WTC11 (cell line): ENCODE results near the gene MAN1B1. TPM values are rescaled to one million over a fixed set of nuclear protein-coding genes. Genes with fewer than 3 reads are reported as not detected.
A peak's percentile ranks its signal among the peaks of the same experiment; 100 is the strongest.

Source experiments
- ATAC-seq: fragments of 200-7000 bp; cut with Tn5 transposase; 2 replicates; pipeline ENCODE4 v1.10.0; 2021; ENCODE audit warnings: mild to moderate bottlenecking, moderate library complexity
- CTCF ChIA-PET: fragments of 300-600 bp; sonication (Branson Sonifier 250); formaldehyde crosslinking; loops from one replicate; lab custom pipeline; 2021; ENCODE audit warnings: antibody characterized with exemption; lab: Charles Lee
- POLR2A ChIA-PET: fragments of 350-600 bp; sonication (Branson Sonifier 250); formaldehyde crosslinking; loops from one replicate; lab custom pipeline; 2021; ENCODE audit warnings: antibody characterized with exemption; lab: Charles Lee
- DNase-seq: peaks from one replicate; pipeline ENCODE4 v3.0.0; 2021; ENCODE audit warnings: low spot score
- H3K27ac Mint-ChIP-seq: 2 replicates; pipeline ENCODE4 v1.8.0; 2021; ENCODE audit warnings: mixed read lengths
- H3K27me3 Mint-ChIP-seq: 2 replicates; pipeline ENCODE4 v1.8.0; 2021; ENCODE audit warnings: low read depth, mild to moderate bottlenecking, moderate library complexity, mixed read lengths
- H3K36me3 Mint-ChIP-seq: 2 replicates; pipeline ENCODE4 v1.8.0; 2021; ENCODE audit warnings: mixed read lengths
- H3K4me1 Mint-ChIP-seq: 2 replicates; pipeline ENCODE4 v1.8.0; 2022; ENCODE audit warnings: mixed read lengths
- H3K4me3 Mint-ChIP-seq: 2 replicates; pipeline ENCODE4 v1.8.0; 2021; ENCODE audit warnings: mild to moderate bottlenecking, moderate library complexity, mixed read lengths
- H3K9me3 Mint-ChIP-seq: 2 replicates; pipeline ENCODE4 v1.8.0; 2021; ENCODE audit warnings: mixed read lengths
- E2F4 ChIP-seq: sonication (generic); formaldehyde crosslinking; IDR thresholded peaks from 2 replicates; pipeline ENCODE4 v1.8.1; 2022; ENCODE audit warnings: low read depth, mild to moderate bottlenecking, moderate library complexity, missing genetic modification reagents, borderline replicate concordance
- NR3C1 ChIP-seq: sonication (generic); formaldehyde crosslinking; conservative IDR thresholded peaks from 2 replicates; pipeline ENCODE4 v1.8.1; 2023; ENCODE audit warnings: low read depth, mild to moderate bottlenecking, missing genetic modification reagents
- SP1 ChIP-seq: sonication (generic); formaldehyde crosslinking; conservative IDR thresholded peaks from 2 replicates; pipeline ENCODE4 v1.8.1; 2022; ENCODE audit warnings: missing genetic modification reagents
- TP53 ChIP-seq: sonication (generic); formaldehyde crosslinking; IDR thresholded peaks from 2 replicates; pipeline ENCODE4 v1.8.1; 2023; ENCODE audit warnings: mild to moderate bottlenecking, missing genetic modification reagents
- USF2 ChIP-seq: sonication (generic); formaldehyde crosslinking; IDR thresholded peaks from 2 replicates; pipeline ENCODE4 v1.8.1; 2023; ENCODE audit warnings: mild to moderate bottlenecking, missing genetic modification reagents, moderate library complexity
- ZNF281 ChIP-seq: sonication (generic); formaldehyde crosslinking; IDR thresholded peaks from 2 replicates; pipeline ENCODE4 v1.8.0; 2023; ENCODE audit warnings: mild to moderate bottlenecking, missing genetic modification reagents
- total RNA-seq: library from RNA; stranded (reverse); gene quantifications from 3 replicates; pipeline ENCODE4 v1.2.3, GENCODE V29; 2021
- TF ChIP-seq, protein P1 (sequence below): sonication (generic); formaldehyde crosslinking; conservative IDR thresholded peaks from 2 replicates; pipeline ENCODE4 v1.8.1; 2022; ENCODE audit warnings: mild to moderate bottlenecking, missing genetic modification reagents

MAN1B1 gene
- total RNA-seq, 1 experiment from 2014 or later = 57.1 TPM

DNA sequence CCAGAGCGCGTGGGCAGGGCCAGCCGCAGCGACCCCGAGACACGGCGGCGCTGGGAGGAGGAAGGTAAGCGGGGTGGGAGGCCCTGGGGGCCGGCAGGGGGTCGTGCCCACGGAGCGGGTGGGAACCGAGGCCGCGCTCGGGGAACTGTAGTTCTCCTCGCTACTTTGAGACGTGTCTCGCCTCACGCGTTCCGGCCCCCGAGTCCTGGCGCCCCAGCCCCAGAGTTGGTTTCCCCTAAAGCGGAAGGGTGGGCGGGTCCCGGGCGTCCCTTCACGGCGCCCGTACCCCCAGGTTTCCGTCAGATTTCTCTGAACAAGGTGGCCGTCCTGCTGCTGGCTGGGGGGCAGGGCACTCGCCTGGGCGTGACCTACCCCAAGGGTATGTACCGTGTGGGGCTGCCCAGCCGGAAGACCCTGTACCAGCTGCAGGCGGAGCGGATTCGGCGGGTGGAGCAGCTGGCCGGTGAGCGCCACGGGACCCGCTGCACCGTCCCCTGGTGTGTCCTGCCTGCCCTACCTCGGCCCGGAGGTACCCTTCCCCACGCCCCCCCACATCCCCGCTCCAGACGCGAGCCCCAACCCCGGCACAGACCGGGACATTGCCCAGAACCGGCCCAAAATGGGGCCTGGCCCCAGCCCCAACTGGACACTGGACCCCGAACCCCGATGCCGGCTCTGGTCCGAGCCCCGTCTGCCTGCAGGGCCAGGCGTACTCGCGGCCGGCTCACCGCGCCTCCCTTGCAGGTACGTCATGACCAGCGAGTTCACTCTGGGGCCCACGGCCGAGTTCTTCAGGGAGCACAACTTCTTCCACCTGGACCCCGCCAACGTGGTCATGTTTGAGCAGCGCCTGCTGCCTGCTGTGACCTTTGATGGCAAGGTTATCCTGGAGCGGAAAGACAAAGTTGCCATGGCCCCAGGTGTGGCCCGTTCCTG lies 8.8 kb upstream of the MAN1B1 start:
- 0 out of 2 replicates have a peak, but pooled peaks have one; percentile 4 for ATAC-seq
- H3K27me3 Mint-ChIP-seq = peaks cover 36% of the 10 kb centered on the region
- TF ChIP-seq SP1 (CRISPR knock-in tag) = 0 out of 2 replicates have a peak, but pooled peaks have one; percentile 34
- no peak for TF ChIP-seq NR3C1 (CRISPR knock-in tag)
- 0 out of 2 replicates have a peak, but pooled peaks have one; percentile 16 for TF ChIP-seq USF2 (CRISPR knock-in tag)
- 0 out of 2 replicates have a peak, but pooled peaks have one; percentile 37 for TF ChIP-seq TP53
- TF ChIP-seq, all 79 proteins: peak for 3
- POLR2A ChIA-PET = interaction anchor here (1.0 kb wide), 1 partner anchor 8 kb away, joined by 6 read pairs; the partner anchor contains the start of gene MAN1B1
- DNase-seq = peak; percentile 34
- H3K36me3 Mint-ChIP-seq = no peaks in the 10 kb centered on the region
- no peak overlapping the region for H3K27ac Mint-ChIP-seq
- no peaks in the 10 kb centered on the region for H3K9me3 Mint-ChIP-seq
- CTCF ChIA-PET = interaction anchor here (0.6 to 4.3 kb wide), 11 partner anchors 9 to 159 kb away, joined by 3 to 69 read pairs (median 13); partner anchors contain the start of genes MAN1B1, NPDC1 and SAPCD2
- peaks cover 16% of the 10 kb centered on the region for H3K4me1 Mint-ChIP-seq
- H3K4me3 Mint-ChIP-seq = peak overlapping the region; percentile 69

GRCh38 chr9:137078701-137079400 lies 7.9 kb upstream of the MAN1B1 start:
- peak; percentile 43 for ATAC-seq
- peaks cover 36% of the 10 kb centered on the region for H3K27me3 Mint-ChIP-seq
- H3K4me1 Mint-ChIP-seq = peaks cover 16% of the 10 kb centered on the region
- peak overlapping the region; percentile 69 for H3K4me3 Mint-ChIP-seq
- H3K36me3 Mint-ChIP-seq = no peaks in the 10 kb centered on the region
- no peaks in the 10 kb centered on the region for H3K9me3 Mint-ChIP-seq
- CTCF ChIA-PET = interaction anchor here (0.6 to 4.3 kb wide), 6 partner anchors 10 to 158 kb away, joined by 3 to 69 read pairs (median 5); partner anchors contain the start of genes NPDC1 and SAPCD2
- POLR2A ChIA-PET = no interaction called here
- DNase-seq = peak; percentile 58
- no peak overlapping the region for H3K27ac Mint-ChIP-seq
- no peak for TF ChIP-seq ZNF281 (CRISPR knock-in tag)
- no peak for TF ChIP-seq E2F4 (CRISPR knock-in tag)
- 0 out of 2 replicates have a peak, but pooled peaks have one; percentile 7 for TF ChIP-seq USF2 (CRISPR knock-in tag)

DNA sequence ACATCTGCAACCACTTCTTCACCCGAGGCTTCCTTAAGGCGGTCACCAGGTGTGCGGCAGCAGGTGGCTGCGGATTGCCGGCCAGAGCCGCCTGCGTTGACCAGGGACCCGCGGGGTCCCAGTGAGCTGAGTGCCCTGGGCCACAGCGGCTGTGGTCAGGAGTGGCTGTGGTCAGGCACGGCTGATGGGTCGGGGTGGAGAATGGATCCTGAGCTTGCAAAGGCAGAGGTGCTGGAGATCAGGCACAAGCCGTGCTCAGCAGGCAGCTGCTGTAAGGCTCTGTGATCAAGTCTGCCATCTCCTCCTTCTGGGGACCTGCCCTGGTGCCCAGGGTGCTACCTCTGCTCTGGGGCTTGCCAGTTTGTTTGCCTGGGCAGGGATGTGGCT lies 7.4 kb upstream of the MAN1B1 start:
- H3K27ac Mint-ChIP-seq = no peak overlapping the region
- no peaks in the 10 kb centered on the region for H3K9me3 Mint-ChIP-seq
- no peak for ATAC-seq
- CTCF ChIA-PET = interaction anchor here (2.0 to 4.3 kb wide), 3 partner anchors 11 to 44 kb away, joined by 7 to 69 read pairs (median 10); partner anchors contain the start of gene SAPCD2
- DNase-seq = no peak
- H3K4me1 Mint-ChIP-seq = peaks cover 12% of the 10 kb centered on the region
- H3K36me3 Mint-ChIP-seq = no peaks in the 10 kb centered on the region
- peaks cover 39% of the 10 kb centered on the region for H3K27me3 Mint-ChIP-seq
- no peak for TF ChIP-seq NR3C1 (CRISPR knock-in tag)
- TF ChIP-seq, protein P1, sequence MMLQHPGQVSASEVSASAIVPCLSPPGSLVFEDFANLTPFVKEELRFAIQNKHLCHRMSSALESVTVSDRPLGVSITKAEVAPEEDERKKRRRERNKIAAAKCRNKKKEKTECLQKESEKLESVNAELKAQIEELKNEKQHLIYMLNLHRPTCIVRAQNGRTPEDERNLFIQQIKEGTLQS (CRISPR knock-in tag) = 0 out of 2 replicates have a peak, but pooled peaks have one; percentile 41
- TF ChIP-seq, all 79 proteins: peak for 1
- POLR2A ChIA-PET = no interaction called here
- H3K4me3 Mint-ChIP-seq = peak overlapping the region; percentile 25; the same call in 1 of the 2 replicates
